HG02943 (cell line): Measurements from ENCODE around the gene TP53RK.

Experiments
- ATAC-seq: cut with Tn5 transposase; IDR thresholded peaks from one replicate; pipeline ENCODE4 v1.9.1; 2021; ENCODE audit warnings: mild to moderate bottlenecking, low read depth, moderate library complexity; ENCODE audit not compliant: unreplicated experiment

Gene TP53RK

DNA sequence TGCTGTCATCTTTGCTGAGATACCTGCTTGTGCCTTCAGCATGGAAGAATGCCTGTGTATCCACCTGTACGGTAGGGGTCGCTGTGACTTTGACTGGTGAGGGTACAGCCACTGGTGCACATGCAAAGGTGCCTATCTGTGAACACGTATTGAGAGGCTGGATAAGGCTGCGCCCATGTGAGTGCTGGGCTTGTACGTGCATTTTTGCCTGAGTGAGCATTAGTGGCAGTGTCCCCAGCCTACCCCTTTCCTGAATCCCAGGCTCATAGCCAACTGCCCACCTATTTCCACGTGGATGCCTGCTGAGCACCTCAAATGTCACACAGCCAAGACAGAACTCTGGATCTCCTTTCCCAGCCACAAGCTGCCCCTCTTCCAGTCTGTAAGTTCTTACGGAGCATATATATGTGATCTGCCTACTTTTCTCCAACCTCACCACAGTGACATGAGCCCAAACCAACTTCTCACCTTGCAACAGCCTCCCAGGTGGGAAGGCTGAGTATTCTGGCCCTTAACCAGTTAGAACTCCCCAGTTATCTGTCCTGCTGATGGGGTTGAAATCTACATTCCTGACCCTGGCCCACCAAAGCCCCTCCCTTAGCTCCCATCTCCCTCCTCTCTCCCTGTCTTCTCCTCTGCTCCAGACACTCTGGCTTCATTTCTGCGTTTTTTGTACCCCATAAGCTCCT, 19.1 kb upstream of the TP53RK start:
- no peak for ATAC-seq

DNA sequence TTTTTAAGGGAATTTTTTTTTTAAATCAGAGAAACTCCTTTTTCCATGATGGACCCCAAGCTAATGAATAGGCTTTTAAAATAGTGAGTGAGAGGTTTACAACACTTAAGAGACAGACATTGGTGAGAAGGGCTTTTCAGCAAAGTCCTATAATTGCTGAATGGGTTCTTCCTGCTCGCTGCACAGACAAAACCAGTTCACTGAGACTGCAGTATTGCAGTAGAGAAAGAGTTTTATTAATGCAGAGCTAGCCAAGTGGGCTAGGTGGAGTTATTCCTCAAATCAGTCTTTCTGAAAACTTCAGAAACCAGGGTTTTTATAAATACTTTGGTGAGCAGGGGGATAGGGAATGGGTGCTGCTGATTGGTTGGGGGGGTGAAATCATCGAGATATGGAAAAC, 17.0 kb upstream of the TP53RK start:
- no peak for ATAC-seq

DNA sequence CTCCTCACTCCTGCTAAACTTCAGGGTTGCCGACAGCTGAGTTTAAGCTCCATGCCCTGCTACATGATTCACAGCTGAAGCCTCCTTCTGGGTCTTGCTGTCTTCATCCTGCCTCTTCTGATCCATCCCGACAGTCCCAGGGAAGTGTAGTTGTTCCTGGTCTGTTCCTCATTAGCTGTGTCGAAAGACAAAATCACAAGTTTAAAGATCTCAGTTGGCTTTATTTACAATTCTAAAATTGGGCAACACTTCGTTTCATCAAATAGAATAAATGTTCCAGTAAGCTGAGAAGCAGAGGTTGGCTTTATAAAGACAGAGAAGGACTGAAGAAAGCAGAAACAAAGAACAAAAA, 16.1 kb upstream of the TP53RK start:
- ATAC-seq, result no peak

DNA sequence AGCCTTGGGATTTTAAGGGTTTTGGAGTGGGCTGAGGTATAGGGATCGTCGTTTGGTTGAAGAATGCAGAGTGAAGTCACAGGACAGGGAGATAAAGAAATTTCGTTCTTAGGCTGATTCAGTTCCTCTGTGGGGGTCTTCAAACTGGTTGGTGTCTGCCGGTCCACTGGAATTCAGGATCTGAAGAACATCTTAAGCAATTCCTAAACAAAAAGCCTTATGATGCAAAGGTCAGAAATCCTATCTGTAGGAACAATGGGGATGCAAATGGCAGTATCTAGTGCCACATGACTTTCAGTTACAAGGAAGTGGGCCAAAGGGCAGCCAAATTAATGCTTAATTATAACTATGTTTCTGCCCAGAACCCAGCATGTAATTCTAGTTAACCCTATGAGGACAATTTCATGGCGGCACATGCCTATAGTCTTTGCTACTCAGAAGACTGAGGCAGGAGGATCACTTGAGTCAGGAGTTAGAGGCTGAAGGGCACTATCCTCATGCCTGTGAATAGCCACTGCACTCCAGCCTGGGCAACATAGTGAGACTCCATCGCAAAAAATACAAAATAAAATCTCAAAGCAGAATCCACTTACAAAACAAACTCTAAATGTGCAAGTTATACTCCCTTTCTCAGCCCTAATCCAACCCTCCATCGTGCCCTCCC, 15.6 kb upstream of the TP53RK start:
- no peak for ATAC-seq

DNA sequence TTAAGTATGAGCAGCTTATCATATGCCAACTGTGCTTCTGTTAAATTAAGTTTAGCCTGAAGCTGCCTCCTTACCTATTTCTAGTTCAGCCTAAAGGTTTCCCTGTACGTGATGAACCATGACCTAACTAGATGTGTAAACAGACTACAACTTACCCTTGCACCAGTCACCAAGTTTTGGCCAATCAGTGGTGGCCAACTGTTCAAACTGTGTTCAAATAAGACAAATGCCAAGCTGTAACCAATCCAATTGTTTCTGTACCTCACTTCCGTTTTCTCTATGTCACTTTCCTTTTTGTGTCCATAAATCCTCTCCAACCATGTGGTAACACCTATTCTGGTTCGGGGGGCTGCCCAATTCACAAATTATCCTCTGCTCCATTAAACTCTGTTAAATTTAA, 14.2 kb upstream of the TP53RK start:
- ATAC-seq, result no peak

DNA sequence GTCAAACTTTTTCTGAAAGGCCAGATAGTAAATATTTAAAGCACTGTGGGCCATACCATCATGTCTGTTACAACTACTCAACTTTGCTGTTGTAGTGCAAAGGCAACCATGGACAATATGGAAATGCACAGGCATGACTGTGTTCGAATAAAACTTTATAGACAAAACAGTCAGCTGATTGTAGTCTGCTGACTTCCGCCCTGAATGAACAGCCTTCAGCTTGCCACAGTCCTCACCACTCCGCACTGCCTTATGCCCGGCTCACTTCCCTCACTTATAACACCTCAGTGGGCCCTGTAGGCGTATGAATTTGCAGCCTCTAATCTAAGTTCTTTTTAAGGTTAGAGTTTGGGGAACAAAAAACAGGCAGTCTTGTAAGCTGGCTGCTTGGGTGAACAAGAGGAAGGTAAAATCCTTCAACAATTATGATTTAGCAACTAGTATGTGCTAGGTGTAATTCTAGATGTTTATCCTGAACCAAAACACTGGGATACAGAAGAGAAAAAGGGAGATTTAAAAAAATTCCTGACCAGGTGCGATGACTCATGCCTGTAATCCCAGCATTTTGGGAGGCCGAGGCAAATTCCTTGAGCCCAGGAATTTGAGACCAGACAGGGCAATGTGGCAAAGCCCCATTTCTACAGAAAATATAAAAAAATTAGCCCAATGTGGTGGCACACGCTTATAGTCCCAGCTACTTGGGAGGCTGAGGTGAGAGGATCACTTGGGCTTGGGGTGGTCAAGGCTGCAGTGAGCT, 13.4 kb upstream of the TP53RK start:
- no peak for ATAC-seq

DNA sequence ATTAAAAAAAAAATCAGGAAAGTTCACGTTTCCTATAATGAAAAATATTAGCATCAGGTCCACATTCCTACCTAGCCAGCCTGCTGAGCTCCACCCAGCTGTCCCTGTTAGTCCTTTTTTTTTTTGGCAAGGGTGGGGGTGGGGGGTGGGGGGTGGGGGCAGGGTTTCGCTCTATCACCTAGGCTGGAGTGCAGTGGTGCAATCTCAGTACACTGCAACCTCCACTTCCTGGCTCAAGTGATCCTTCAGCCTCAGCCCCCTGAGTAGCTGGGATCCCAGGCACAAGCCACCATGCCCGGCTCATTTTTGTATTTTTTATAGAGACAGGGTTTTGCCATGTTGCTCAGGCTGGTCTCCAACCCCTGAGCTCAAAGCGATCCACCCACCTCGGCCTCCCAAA, 12.7 kb upstream of the TP53RK start:
- ATAC-seq, result no peak

DNA sequence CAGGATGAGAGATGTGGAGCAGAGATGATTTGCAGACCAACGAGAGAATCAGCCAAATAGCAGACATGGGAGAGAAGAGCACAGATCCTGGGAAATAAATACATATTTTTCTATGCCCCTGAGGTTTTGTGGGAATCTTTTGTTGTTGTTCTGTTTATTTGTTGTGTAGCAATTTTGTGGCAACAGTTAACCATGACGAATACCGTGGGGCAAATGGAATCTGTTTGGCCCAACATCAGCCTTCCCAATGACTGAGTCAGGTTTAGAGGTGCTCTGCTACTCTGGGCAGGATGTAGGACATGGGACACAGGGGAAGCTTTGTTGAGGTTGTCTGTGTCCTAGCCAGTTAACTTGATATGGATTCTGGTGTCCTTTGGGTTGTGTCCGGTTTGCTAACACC, 12.3 kb upstream of the TP53RK start:
- no peak for ATAC-seq

DNA sequence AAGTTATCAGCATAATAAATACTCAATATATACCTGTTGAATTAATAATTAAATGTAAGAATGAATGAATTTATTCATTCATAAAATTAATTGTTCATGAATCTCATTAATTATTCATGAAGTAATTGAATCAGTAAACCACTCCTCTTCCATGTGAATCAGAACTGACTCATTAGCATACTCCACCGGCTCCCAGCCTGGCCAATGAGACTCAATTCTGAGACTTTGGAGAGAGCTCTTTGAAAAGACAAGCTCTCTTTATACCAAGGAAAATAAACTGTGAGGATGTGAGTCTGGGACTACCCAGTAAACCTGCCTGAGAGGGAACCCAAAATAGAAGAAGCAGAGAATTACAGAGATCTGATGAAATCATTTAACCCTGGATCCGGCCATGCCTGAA, 11.8 kb upstream of the TP53RK start:
- no peak for ATAC-seq

DNA sequence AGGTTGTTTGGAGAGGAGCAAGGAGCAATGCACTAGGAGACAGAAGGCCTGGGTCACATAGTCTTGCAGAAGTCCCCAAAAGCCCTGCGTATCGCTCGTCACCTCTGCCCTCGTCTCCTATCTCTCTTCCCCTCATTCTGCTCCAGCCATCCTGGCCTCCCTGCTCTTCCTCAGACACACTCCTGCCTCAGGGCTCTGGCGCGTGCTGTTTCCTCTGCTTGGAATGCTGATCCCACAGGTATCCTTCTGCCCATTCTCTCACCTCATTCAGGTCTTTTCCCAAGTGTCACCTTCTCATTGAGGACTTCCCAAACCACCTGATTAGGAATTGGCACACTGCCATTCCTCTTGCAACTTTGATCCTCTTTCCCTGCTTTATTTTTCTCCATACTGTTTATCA, 11.2 kb upstream of the TP53RK start:
- ATAC-seq, result no peak

DNA sequence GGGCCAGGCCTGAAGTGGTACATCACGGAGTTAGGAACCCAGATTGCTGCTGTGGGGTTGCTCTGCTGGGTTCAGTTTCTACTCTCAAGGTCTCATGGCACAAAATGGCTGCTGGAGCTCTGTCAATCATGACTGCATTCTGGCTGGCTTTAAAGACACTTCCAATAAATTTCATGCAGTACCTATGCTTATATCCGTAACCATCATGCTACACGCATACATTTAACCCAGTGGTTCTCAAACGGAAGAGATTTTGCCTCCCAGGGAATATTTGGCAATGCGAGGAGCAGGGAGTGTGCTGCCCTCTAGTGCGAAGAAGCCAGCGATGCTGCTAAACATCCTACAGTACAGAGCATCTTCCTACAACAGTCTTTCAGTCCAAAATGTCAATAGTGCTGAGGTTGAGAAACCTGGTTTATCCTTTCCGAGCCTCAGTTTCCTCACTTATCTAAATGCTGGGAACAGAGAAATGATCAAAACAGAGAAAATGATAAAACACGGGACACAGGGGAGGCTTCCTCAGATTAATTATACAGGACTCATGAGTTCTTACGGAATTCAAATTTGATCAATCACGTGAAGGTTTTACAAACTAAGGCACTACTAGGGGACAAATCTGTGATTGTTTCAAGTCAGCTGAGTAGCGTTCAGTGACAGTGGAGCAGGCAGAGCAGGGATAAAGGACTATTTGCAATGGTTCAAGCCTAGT, 10.6 kb upstream of the TP53RK start:
- ATAC-seq, result no peak

DNA sequence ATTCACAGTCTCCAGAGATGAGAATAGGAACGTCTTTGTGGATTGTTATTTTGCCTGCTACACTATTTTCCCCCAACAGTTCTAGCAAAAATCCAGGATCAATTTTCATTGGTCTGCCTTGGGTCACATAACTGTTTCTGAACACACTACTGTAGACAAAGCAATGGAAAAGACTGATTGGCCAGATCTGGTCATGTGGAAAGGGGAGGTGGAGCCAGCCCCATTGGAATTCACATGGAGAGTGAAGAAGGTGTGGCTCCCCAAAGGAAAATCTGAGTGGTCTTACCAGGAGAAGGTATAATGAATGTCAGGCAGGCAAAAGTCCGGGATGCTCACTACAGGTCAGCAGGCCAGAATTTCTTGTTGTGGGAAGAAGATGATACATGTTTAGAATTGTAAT, 9.5 kb upstream of the TP53RK start:
- ATAC-seq, result no peak

DNA sequence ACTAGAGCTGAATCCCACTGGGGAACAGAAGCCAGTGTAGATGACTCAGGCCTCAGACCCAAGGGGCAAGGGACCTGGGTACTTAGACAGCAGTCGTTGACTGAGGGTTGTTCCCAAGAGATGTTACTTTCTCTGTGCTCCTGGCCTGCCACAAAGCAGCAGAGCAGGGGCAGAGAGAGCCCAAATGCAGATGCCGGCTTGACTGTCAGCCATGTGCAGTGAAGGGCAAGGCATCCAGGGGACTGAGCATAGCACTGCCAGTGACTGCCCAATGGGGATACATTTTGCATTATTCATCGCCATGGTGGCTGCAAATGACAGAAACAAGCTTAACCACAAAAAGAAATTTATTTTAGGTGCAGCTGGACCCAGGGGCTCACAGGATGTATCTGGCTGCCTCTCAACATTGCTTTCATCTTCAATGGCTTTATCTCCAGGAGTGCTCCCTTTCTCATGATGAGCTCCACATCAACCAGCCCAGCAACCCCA, 7.6 kb upstream of the TP53RK start:
- no peak for ATAC-seq

DNA sequence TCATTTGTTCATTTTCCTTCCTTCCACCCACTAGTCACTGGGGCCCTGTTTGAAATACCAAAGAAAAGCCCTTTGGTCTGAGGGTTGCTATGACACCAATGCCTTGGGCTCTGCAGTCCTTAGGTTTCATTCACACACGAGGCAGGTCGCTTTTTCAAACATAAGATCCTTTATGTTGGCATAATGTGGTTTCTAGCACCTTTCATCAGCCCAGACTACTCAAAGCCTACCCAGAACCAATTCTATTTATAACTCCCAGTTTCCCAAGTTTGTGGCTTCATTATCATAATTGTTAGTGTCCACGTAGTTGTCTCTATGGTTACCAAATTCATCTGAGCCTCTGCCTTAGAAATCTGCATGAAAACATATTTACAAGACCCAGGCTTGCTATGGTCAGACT, 6.6 kb upstream of the TP53RK start:
- ATAC-seq, result no peak

DNA sequence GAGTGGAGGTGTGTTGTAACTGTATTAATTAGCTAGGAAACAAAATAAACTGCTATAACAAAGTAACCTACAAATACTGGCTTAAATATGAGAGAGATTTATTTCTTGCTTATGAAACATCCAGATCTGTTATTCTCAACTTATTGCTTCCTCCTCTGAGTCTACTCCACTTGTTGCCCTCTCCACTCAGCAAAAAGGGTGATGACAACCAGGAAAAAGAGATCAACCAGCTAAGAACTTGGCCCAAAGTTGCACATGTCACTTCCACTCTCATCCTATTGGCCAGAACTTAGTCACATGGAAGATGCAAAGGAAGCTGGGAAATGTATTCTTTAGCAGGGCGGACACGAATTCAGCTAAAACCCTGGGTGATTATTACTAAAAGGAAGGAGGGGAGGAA, 5.2 kb upstream of the TP53RK start:
- ATAC-seq, result no peak

DNA sequence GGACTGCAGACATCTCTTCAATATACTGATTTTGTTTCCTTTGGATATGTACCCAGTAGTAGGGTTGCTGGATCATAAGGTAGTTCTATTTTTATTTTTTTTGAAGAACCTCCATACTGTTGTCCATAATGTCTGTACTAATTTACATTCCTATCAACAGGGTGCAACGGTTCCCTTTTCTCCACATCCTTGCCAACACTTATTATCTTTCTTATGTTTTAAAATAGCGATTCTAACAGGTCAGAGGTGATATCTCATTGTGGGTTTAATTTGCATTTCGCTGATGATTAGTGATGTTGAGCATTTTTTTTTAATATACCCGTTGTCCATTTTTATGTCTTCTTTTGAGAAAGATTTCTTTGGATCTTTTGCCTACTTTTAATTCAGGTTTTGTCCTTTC, 2.0 kb upstream of the TP53RK start:
- ATAC-seq, result no peak

DNA sequence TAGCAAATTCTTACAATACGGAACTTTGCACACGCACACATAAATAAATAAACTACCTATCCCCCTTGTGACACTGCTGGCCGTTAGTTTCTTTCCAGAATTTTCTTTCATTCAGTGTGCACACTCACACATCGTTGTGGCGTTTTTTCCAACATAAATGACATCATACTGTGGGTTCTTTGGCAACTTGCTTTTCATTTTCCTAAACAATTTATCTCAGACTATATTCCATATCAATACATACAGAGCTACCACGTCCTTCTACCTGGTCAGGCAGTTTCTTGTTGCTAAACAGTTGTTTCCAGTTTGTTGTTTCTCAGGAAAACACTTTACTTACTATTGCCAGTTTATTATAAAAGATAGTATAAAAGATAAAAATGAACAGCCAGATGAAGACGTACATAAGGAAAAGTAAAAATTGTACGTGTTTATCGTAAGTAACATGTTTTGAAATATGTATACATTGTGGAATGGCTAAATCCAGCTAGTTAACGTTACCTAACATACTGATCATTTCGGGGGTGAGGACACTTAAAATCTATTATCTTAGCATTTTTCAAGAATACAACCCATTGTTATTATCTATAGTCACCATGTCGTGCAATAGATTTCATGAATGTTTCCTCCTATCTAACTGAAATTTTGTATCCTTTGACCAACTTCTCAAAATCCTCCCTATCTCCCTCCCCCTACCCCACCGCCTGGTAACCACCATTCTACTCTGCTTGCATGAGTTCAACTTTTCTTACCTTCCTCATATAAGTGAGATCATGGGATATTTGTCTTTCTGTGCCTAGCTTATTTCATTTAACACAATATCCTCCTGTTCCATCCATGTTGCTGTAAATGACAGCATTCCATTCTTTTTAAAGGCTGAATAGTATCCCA, 1.2 kb upstream of the TP53RK start:
- ATAC-seq, result no peak

DNA sequence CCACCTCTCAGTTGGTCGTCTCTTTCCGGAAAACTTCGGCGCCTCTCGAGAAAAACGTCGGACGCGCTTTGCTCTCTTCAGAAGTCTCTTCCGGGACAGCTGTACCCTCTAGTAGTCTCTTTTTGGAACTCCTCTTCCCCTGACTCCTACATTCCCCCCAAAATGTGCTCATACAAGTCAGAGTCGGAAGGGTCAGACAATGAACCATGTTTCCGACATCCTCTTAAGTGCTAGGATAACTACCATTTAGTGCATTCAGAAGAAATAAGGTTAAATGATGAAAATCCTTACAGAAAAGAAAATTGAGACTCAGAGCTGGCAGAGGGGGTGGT, 476 bp upstream of the TP53RK start:
- ATAC-seq, result no peak

DNA sequence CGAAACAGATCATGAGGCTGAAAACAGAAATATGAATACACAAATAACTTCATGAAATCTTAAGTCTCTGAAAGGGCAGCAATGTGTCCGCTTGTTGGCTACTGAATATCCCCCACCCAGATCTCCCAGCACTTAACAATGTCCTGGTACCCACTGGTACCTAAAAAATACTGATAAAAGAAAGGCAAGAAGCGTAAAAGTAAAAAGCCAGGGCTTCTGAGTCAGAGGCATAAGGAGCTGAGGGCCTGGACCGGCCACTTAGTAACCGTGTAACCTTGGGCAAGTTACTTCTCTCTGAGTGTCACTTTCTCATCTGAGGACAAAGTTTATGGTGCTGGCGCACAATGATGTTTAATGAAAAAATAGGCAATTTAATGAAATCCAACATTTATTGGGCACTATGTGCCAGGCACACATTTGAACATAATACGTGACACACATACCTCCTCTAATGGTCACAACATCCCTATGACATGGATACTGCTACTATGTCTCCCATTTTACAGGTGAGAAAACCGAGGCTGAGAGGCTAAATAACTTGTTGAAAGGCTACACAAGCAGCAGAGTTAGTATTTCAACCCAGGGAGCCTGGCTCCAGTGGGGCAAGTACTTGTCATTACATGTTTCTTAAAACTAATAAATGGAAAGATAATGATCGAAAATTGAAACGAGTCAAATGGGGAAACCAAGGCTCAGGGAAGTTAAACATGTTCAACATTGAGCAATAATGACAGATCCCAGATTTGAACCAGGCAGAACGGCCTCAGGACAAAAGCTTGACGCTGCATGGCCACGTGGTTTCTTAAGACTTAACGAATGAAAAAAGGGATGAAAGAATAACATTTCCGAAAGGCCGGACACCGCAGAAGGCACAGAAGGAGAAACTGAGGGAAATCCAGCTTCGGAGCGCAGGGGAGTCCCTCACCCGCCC, 828 bp downstream of the TP53RK start:
- ATAC-seq, result no peak
